ENCODE data around the gene CBARP. TPM values are rescaled to one million over a fixed set of nuclear protein-coding genes. Genes with fewer than 3 reads are reported as not detected.

The CBARP gene
- total and polyA plus RNA-seq, 9 of the 15 experiments (the other 6 are each of a cell fraction or from before 2014, with no cell fraction given) = 0.03 to 8.9 (median 1.2) TPM; not detected in 1

DNA sequence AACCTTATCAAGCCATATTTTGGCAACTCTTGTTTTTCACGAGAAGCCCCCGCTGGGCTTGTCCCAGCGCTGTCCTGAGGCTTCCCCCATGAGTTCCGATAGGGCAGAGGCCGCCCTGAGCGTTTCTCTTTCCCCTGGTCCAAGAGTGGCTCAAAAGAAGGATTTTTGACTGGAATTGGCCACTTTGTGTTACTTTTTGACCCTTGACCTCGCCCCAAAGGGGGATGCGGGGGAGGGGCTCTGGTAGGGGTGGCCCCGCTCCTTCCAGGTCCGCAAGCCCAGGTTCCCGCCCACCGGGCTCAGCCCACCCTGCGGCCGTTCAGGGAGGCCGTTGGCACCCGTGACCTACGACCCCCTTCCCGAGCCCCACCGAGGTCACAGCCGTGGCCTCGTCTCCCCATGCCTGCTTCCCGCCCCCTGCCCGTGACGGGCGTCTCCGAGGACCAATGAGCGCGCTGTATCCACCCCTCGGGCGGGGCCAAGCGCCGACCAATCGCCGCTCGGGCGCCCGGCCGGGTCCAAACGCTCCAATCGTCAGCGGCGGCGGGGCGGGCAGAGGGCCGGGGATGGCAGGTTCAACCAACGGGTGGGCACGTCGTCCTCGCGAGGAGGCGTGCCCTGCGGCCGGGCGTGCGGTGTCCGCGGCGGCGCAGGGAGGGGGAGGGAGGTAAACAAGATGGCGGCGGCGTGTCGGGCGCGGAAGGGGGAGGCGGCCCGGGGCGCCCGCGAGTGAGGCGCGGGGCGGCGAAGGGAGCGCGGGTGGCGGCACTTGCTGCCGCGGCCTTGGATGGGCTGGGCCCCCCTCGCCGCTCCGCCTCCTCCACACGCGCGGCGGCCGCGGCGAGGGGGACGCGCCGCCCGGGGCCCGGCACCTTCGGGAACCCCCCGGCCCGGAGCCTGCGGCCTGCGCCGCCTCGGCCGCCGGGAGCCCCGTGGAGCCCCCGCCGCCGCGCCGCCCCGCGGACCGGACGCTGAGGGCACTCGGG lies 32.4 kb downstream of the CBARP start, which contains the start of gene STK11 (continued):
- 0 out of 2 replicates have a peak, but pooled peaks have one; percentile 11 for TF ChIP-seq ZNF586 (CRISPR knock-in tag; conservative IDR thresholded peaks at IDR 0.05)
- TF ChIP-seq, protein P1, sequence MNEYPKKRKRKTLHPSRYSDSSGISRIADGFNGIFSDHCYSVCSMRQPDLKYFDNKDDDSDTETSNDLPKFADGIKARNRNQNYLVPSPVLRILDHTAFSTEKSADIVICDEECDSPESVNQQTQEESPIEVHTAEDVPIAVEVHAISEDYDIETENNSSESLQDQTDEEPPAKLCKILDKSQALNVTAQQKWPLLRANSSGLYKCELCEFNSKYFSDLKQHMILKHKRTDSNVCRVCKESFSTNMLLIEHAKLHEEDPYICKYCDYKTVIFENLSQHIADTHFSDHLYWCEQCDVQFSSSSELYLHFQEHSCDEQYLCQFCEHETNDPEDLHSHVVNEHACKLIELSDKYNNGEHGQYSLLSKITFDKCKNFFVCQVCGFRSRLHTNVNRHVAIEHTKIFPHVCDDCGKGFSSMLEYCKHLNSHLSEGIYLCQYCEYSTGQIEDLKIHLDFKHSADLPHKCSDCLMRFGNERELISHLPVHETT (CRISPR knock-in tag; conservative IDR thresholded peaks at IDR 0.05 in 1 of 2, IDR thresholded peaks at IDR 0.05 in 1 of 2) = peak in 1 of 2 experiments; percentile 67; a peak in 1 of 4 replicates
- peak; percentile 94 for TF ChIP-seq SP1 (CRISPR knock-in tag; IDR thresholded peaks at IDR 0.05)
- TF ChIP-seq BDP1 (IDR thresholded peaks at IDR 0.05; ENCODE audit: insufficient read depth, insufficient read length) = no peak
- TF ChIP-seq BCOR (IDR thresholded peaks at IDR 0.05) = no peak
- TF ChIP-seq KDM5B (IDR thresholded peaks at IDR 0.05; ENCODE audit: insufficient replicate concordance, low read depth, low read length) = peak; percentile 61
- TF ChIP-seq ATF1 (CRISPR knock-in tag; IDR thresholded peaks at IDR 0.05) = no peak
- TF ChIP-seq ATF1 (tag; IDR thresholded peaks at IDR 0.05) = peak; percentile 82
- TF ChIP-seq, protein P2, sequence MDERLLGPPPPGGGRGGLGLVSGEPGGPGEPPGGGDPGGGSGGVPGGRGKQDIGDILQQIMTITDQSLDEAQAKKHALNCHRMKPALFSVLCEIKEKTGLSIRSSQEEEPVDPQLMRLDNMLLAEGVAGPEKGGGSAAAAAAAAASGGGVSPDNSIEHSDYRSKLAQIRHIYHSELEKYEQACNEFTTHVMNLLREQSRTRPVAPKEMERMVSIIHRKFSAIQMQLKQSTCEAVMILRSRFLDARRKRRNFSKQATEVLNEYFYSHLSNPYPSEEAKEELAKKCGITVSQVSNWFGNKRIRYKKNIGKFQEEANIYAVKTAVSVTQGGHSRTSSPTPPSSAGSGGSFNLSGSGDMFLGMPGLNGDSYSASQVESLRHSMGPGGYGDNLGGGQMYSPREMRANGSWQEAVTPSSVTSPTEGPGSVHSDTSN (CRISPR knock-in tag; IDR thresholded peaks at IDR 0.05; ENCODE audit: low read depth) = peak; percentile 88
- TF ChIP-seq, protein P2 (tag; conservative IDR thresholded peaks at IDR 0.05; ENCODE audit: low read depth) = peak; percentile 95
- TF ChIP-seq RB1 (IDR thresholded peaks at IDR 0.05; ENCODE audit: low read depth) = peak; percentile 58
- 0 out of 2 replicates have a peak, but pooled peaks have one; percentile 50 for TF ChIP-seq CAMTA2 (CRISPR knock-in tag; conservative IDR thresholded peaks at IDR 0.05)
- TF ChIP-seq ZBTB1 (CRISPR knock-in tag; IDR thresholded peaks at IDR 0.05; ENCODE audit: borderline replicate concordance, low read depth) = peak; percentile 99
- TF ChIP-seq ZNF224 (CRISPR knock-in tag; IDR thresholded peaks at IDR 0.05) = no peak
- TF ChIP-seq, protein P3, sequence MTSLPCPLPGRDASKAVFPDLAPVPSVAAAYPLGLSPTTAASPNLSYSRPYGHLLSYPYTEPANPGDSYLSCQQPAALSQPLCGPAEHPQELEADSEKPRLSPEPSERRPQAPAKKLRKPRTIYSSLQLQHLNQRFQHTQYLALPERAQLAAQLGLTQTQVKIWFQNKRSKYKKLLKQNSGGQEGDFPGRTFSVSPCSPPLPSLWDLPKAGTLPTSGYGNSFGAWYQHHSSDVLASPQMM (CRISPR knock-in tag; IDR thresholded peaks at IDR 0.05) = no peak
- no peak for TF ChIP-seq ZNF316 (IDR thresholded peaks at IDR 0.05)
- TF ChIP-seq, protein P4, sequence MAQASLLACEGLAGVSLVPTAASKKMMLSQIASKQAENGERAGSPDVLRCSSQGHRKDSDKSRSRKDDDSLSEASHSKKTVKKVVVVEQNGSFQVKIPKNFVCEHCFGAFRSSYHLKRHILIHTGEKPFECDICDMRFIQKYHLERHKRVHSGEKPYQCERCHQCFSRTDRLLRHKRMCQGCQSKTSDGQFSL (CRISPR knock-in tag; IDR thresholded peaks at IDR 0.05) = no peak
- TF ChIP-seq, protein P4 (tag; IDR thresholded peaks at IDR 0.05) = peak in 1 of 2 experiments; percentile 72; a peak in 1 of 4 replicates
- TF ChIP-seq TAF9B (IDR thresholded peaks at IDR 0.05; ENCODE audit: partially characterized antibody) = no peak
- no peak for TF ChIP-seq ZNF232 (CRISPR knock-in tag; IDR thresholded peaks at IDR 0.05)
- TF ChIP-seq YY1 (IDR thresholded peaks at IDR 0.05; ENCODE audit: borderline replicate concordance in 1 of 3, control insufficient read depth in 1 of 3, extremely low read depth in 1 of 3, insufficient read depth in 3 of 3, insufficient read length in 1 of 3, insufficient replicate concordance in 2 of 3, low read depth in 1 of 3, low read length in 2 of 3) = peak; percentile 83 to 98 (median 95)

Measured in K562 (cell line).